Upper lobe of left lung (tissue), 6 donors: ENCODE measurements around the gene CILP2. TPM values are rescaled to one million over a fixed set of nuclear protein-coding genes. Genes with fewer than 3 reads are reported as not detected.

Experiments used
- ATAC-seq, 2 donors: fragments of 200-7000 bp; cut with Tn5 transposase; one replicate each; pipeline ENCODE4 v1.9.1; 2022; ENCODE audit warnings: mild to moderate bottlenecking in 2 of 2, moderate library complexity in 2 of 2; ENCODE audit not compliant: low FRiP score in 2 of 2
- DNase-seq, 2 donors: peaks; one replicate each; pipeline ENCODE4 v3.0.0-alpha.2; 2019 to 2020
- H3K27ac ChIP-seq, 4 donors: fragments of 200-600 bp; sonication (generic); one replicate each; pipeline ENCODE4 v1.5.1; 2016 to 2019
- H3K27me3 ChIP-seq, 4 donors: fragments of 200-600 bp; sonication (generic); one replicate each; pipeline ENCODE4 v1.5.1; 2017 to 2019
- H3K36me3 ChIP-seq, 4 donors: fragments of 200-600 bp; sonication (generic); one replicate each; pipeline ENCODE4 v1.5.1; 2016 to 2019
- H3K4me1 ChIP-seq, 4 donors: fragments of 200-600 bp; sonication (generic); one replicate each; pipeline ENCODE4 v1.5.1; 2018 to 2019
- H3K4me3 ChIP-seq, 4 donors: fragments of 200-600 bp; sonication (generic); one replicate each; pipeline ENCODE4 v1.5.1; 2017 to 2019; ENCODE audit warnings: mild to moderate bottlenecking in 2 of 4, moderate library complexity in 1 of 4
- H3K9me3 ChIP-seq, 4 donors: fragments of 200-600 bp; sonication (generic); one replicate each; pipeline ENCODE4 v1.5.1; 2018 to 2019
- CTCF ChIP-seq, 6 experiments: fragments of 450-650 bp in 4 of 6; fragments of 200-600 bp in 2 of 6; sonication (generic) in 2 of 6; IDR thresholded peaks; one replicate each; pipeline ENCODE4 v1.5.1; 2016 to 2019; ENCODE audit warnings: antibody characterized with exemption in 6 of 6
- EP300 ChIP-seq, 4 donors: sonication (generic); formaldehyde crosslinking; IDR thresholded peaks; one replicate each; pipeline ENCODE4 v1.5.1; 2017; ENCODE audit warnings: antibody characterized with exemption in 4 of 4, control low read depth in 2 of 4
- POLR2A ChIP-seq, 4 donors: fragments of 450-650 bp; IDR thresholded peaks; one replicate each; pipeline ENCODE4 v1.5.1; 2016 to 2017; ENCODE audit warnings: antibody characterized with exemption in 4 of 4, mild to moderate bottlenecking in 2 of 4
- POLR2AphosphoS5 ChIP-seq, 2 donors: sonication (generic); formaldehyde crosslinking; IDR thresholded peaks; one replicate each; pipeline ENCODE4 v1.5.1; 2017; ENCODE audit warnings: antibody characterized with exemption in 2 of 2
- WGBS, 2 donors: methylation state at CpG; one replicate each; pipeline ENCODE4 v1.1.5; 2017 to 2018; 5-methylcytosine and 5-hydroxymethylcytosine counted together
- total RNA-seq, 6 donors: library from RNA; depleted of rRNA in 4 of 6; stranded (reverse); fragments of >200 nt in 4 of 6; gene quantifications; one replicate each; pipeline versions ENCODE4 v1.1.0 to v1.2.1, GENCODE V29; 2016 to 2021
- donor health status: DM: no; HTN: no; CAD: no; lungs with moderate emphysema.
- donor health status: DM: no; HTN: yes; CAD: no; lungs with severe emphysema.

CILP2 gene
- total RNA-seq, result under 1 TPM in 2 of 6 donors, not detected in 4; 0.14 to 0.37 TPM

- 8 to 20% methylated on average over 1 to 19 of the region's 56 CpGs for WGBS, 2 donors
- Histone ChIP-seq H3K36me3 (no peaks in the 10 kb centered on the region), H3K27me3 (peaks cover 3 to 48% (median 31%) of the 10 kb centered on the region in 4 donors), H3K27ac (no peak within 1 kb of the TSS), H3K9me3 (no peaks in the 10 kb centered on the region), H3K4me3 (peak within 1 kb of the TSS in 3 of 4 donors; percentile 21 to 35 (median 34)), H3K4me1 (peaks cover 19 to 40% (median 30%) of the 10 kb centered on the region in 4 donors)
- DNase-seq (peak in 1 of 2 donors; percentile 93), ATAC-seq (peak in 1 of 2 donors; percentile 51)
- TF ChIP-seq POLR2AphosphoS5 (IDR thresholded peaks at IDR 0.05), result no peak
- TF ChIP-seq EP300 (IDR thresholded peaks at IDR 0.05), result no peak
- TF ChIP-seq POLR2A (IDR thresholded peaks at IDR 0.05), result no peak
- TF ChIP-seq CTCF (IDR thresholded peaks at IDR 0.05), result peak in 2 of 6 experiments; percentile 15 to 16
Measured at GRCh38 chr19:19538061-19538784, at the start of gene CILP2. Gene CILP2, plus strand, starts transcription at chr19:19538265. Its CDS starts 85 bp downstream, at chr19:19538350.

- peak overlapping the region in 2 of 4 donors; percentile 23 to 29 for H3K4me3 ChIP-seq
- WGBS, 2 donors, result 26 to 27% methylated on average over 13 to 14 of the region's 14 CpGs
- peaks cover 0 to 33% (median 21%) of the 10 kb centered on the region in 4 donors for H3K36me3 ChIP-seq
- TF ChIP-seq POLR2A (IDR thresholded peaks at IDR 0.05), result no peak
- peak; percentile 63 to 65 for TF ChIP-seq POLR2AphosphoS5 (IDR thresholded peaks at IDR 0.05)
- peak; percentile 36 to 75 for ATAC-seq
- peak in 1 of 2 donors; percentile 78 for DNase-seq
- H3K4me1 ChIP-seq, result peaks cover 44 to 62% (median 52%) of the 10 kb centered on the region in 4 donors
- H3K9me3 ChIP-seq, result no peaks in the 10 kb centered on the region
- H3K27me3 ChIP-seq, result no peaks in the 10 kb centered on the region
- H3K27ac ChIP-seq, result peak overlapping the region; percentile 68 to 83 (median 79)
Measured at GRCh38 chr19:19488875-19489690, 49.0 kb upstream of the CILP2 start.

GRCh38 chr19:19489804-19490204, 48.3 kb upstream of the CILP2 start:
- Histone ChIP-seq H3K27me3 (no peaks in the 10 kb centered on the region), H3K4me1 (peaks cover 43 to 58% (median 50%) of the 10 kb centered on the region in 4 donors), H3K4me3 (no peak overlapping the region), H3K9me3 (no peaks in the 10 kb centered on the region), H3K27ac (peak overlapping the region; percentile 68 to 83 (median 79)), H3K36me3 (peaks cover 0 to 41% (median 29%) of the 10 kb centered on the region in 4 donors)
- ATAC-seq, result peak in 1 of 2 donors; percentile 5
- 79 to 87% methylated on average over 3 to 9 of the region's 9 CpGs for WGBS, 2 donors
- no peak for TF ChIP-seq POLR2A (IDR thresholded peaks at IDR 0.05)
- no peak for TF ChIP-seq CTCF (IDR thresholded peaks at IDR 0.05)
- no peak for TF ChIP-seq EP300 (IDR thresholded peaks at IDR 0.05)
- no peak for TF ChIP-seq POLR2AphosphoS5 (IDR thresholded peaks at IDR 0.05)
- DNase-seq, result no peak

GRCh38 chr19:19490214-19490968, 47.7 kb upstream of the CILP2 start:
- no peak overlapping the region for H3K4me3 ChIP-seq
- peaks cover 0 to 46% (median 31%) of the 10 kb centered on the region in 4 donors for H3K36me3 ChIP-seq
- peak; percentile 72 to 80 for ATAC-seq
- H3K9me3 ChIP-seq, result no peaks in the 10 kb centered on the region
- H3K27me3 ChIP-seq, result no peaks in the 10 kb centered on the region
- H3K4me1 ChIP-seq, result peaks cover 39 to 53% (median 45%) of the 10 kb centered on the region in 4 donors
- H3K27ac ChIP-seq, result peak overlapping the region; percentile 68 to 83 (median 79)
- TF ChIP-seq POLR2A (IDR thresholded peaks at IDR 0.05) (no peak), CTCF (IDR thresholded peaks at IDR 0.05) (peak; percentile 58 to 86 (median 83))
- 33 to 35% methylated on average over 20 of the region's 20 CpGs for WGBS, 2 donors
- peak in 1 of 2 donors; percentile 72 for DNase-seq
